Measurements from ENCODE around the gene KRT71.
"Not testable (repeated sequence)": the region's sequence is repeated elsewhere in the genome, so short reads cannot be mapped to it uniquely, and the experiment has no call there.

The KRT71 gene

GRCh38 chr12:52519826-52520662, 32.9 kb downstream of the KRT71 start, which contains the start of gene KRT5:
KRT5 (minus strand) TSS chr12:52520394; CDS start chr12:52520296, 98 bp downstream.
- no peak for FAIRE-seq

- no peak for FAIRE-seq
Observed at GRCh38 chr12:52519387-52519703, 33.6 kb downstream of the KRT71 start.

GRCh38 chr12:52518574-52519386, 34.2 kb downstream of the KRT71 start:
- FAIRE-seq, result no peak

- FAIRE-seq, result no peak
Observed at GRCh38 chr12:52517888-52518287, 35.1 kb downstream of the KRT71 start.

- no peak for FAIRE-seq
Observed at GRCh38 chr12:52517005-52517835, 35.7 kb downstream of the KRT71 start.

GRCh38 chr12:52515927-52516831, 36.8 kb downstream of the KRT71 start:
- no peak for FAIRE-seq

GRCh38 chr12:52515319-52515646, 37.7 kb downstream of the KRT71 start:
- no peak for FAIRE-seq

- no peak for FAIRE-seq
Observed at GRCh38 chr12:52514471-52515318, 38.2 kb downstream of the KRT71 start.

GRCh38 chr12:52513736-52514135, 39.2 kb downstream of the KRT71 start:
- FAIRE-seq, result no peak

- no peak for FAIRE-seq
Observed at GRCh38 chr12:52508211-52508610, 44.7 kb downstream of the KRT71 start.

GRCh38 chr12:52506858-52507715, 45.9 kb downstream of the KRT71 start:
- no peak for FAIRE-seq

- no peak for FAIRE-seq
Observed at GRCh38 chr12:52502877-52503276, 50.1 kb downstream of the KRT71 start.

GRCh38 chr12:52501490-52501889, 51.5 kb downstream of the KRT71 start:
- no peak for FAIRE-seq

GRCh38 chr12:52500574-52500973, 52.4 kb downstream of the KRT71 start:
- not testable (repeated sequence) for FAIRE-seq

- FAIRE-seq, result no peak
Observed at GRCh38 chr12:52499806-52500560, 53.0 kb downstream of the KRT71 start.

- no peak for FAIRE-seq
Observed at GRCh38 chr12:52498946-52499345, 54.0 kb downstream of the KRT71 start.

GRCh38 chr12:52497975-52498374, 55.0 kb downstream of the KRT71 start:
- no peak for FAIRE-seq

- FAIRE-seq, result no peak
Observed at GRCh38 chr12:52496590-52497071, 56.3 kb downstream of the KRT71 start.

- no peak for FAIRE-seq
Observed at GRCh38 chr12:52496054-52496453, 56.9 kb downstream of the KRT71 start.

All from islet of Langerhans (tissue), 1 donor.